T-cell (primary cell): ENCODE data around the gene TTLL11. TPM values are rescaled to one million over a fixed set of nuclear protein-coding genes. Genes with fewer than 3 reads are reported as not detected.

Experiments used
- ATAC-seq, 4 experiments: fragments of 200-7000 bp in 3 of 4; fragments of 150-1000 bp in 1 of 4; cut with Tn5 transposase; replicated peaks in 1 of 4; 1 replicate in 3 of 4; 2 replicates in 1 of 4; pipeline ENCODE4 v1.10.0; 2021; ENCODE audit warnings: moderate library complexity in 3 of 4, mild to moderate bottlenecking in 2 of 4, moderate number of reproducible peaks in 1 of 4
- CTCF ChIA-PET, 2 donors: fragments of 300-600 bp; sonication (Branson Sonifier 250); formaldehyde crosslinking; loops; one replicate each; lab custom pipeline; 2022; ENCODE audit warnings: antibody characterized with exemption in 2 of 2; lab: Charles Lee
- POLR2A ChIA-PET, 2 donors: fragments of 300-600 bp; sonication (Branson Sonifier 250); formaldehyde crosslinking; loops; one replicate each; lab custom pipeline; 2022; ENCODE audit warnings: antibody characterized with exemption in 2 of 2; lab: Charles Lee
- DNase-seq, 35 experiments: peaks; one replicate each; pipeline versions ENCODE4 v3.0.0 to v3.0.0-alpha.2; 2013 to 2023
- H3K27ac ChIP-seq: one replicate; pipeline ENCODE4 v1.5.1; 2013; ENCODE audit warnings: low read length
- H3K27me3 ChIP-seq, 2 experiments: replicated peaks in 1 of 2; 1 replicate in 1 of 2; 2 replicates in 1 of 2; pipeline versions ENCODE4 v1.6.1 to v1.7.0; 2013; ENCODE audit warnings: low read length in 1 of 2, mixed read lengths in 1 of 2; ENCODE audit not compliant: control insufficient read depth in 2 of 2, insufficient read depth in 2 of 2; ENCODE audit errors: extremely low read depth in 1 of 2
- H3K36me3 ChIP-seq, 2 donors: 1 replicate in 1 of 2; 2 replicates in 1 of 2; pipeline versions ENCODE4 v1.6.1 to v1.7.0; 2013; ENCODE audit warnings: low read length in 1 of 2; ENCODE audit not compliant: control insufficient read depth in 2 of 2, insufficient read depth in 1 of 2; ENCODE audit errors: extremely low read depth in 1 of 2
- H3K4me1 ChIP-seq, 2 experiments: 1 replicate in 1 of 2; 2 replicates in 1 of 2; pipeline versions ENCODE4 v1.6.1 to v1.7.0; 2013; ENCODE audit warnings: low read length in 2 of 2, mixed read lengths in 1 of 2; ENCODE audit not compliant: insufficient read depth in 2 of 2, control insufficient read depth in 1 of 2; ENCODE audit errors: extremely low read depth in 1 of 2
- H3K4me3 ChIP-seq, 2 donors: 1 replicate in 1 of 2; 2 replicates in 1 of 2; pipeline versions ENCODE4 v1.5.1 to v1.7.0; 2013; ENCODE audit warnings: mild to moderate bottlenecking in 2 of 2, low read length in 1 of 2, moderate library complexity in 1 of 2; ENCODE audit not compliant: control insufficient read depth in 1 of 2; ENCODE audit errors: extremely low read depth in 1 of 2
- H3K9me3 ChIP-seq: 2 replicates; pipeline ENCODE4 v1.7.0; 2013
- H3K27ac Mint-ChIP-seq, 2 donors: one replicate each; pipeline ENCODE4 v1.8.0; 2020 to 2021; ENCODE audit warnings: mild to moderate bottlenecking in 2 of 2, mixed read lengths in 2 of 2
- H3K27me3 Mint-ChIP-seq, 2 donors: one replicate each; pipeline ENCODE4 v1.8.0; 2021 to 2022; ENCODE audit warnings: mixed read lengths in 2 of 2
- H3K36me3 Mint-ChIP-seq: one replicate; pipeline ENCODE4 v1.8.0; 2021; ENCODE audit warnings: mixed read lengths
- H3K4me1 Mint-ChIP-seq, 3 donors: one replicate each; pipeline ENCODE4 v1.8.0; 2020 to 2022; ENCODE audit warnings: mixed read lengths in 3 of 3, mild to moderate bottlenecking in 1 of 3
- H3K4me3 Mint-ChIP-seq, 3 donors: one replicate each; pipeline ENCODE4 v1.8.0; 2020 to 2022; ENCODE audit warnings: mild to moderate bottlenecking in 3 of 3, mixed read lengths in 3 of 3, moderate library complexity in 3 of 3
- H3K9me3 Mint-ChIP-seq, 3 donors: one replicate each; pipeline ENCODE4 v1.8.0; 2020 to 2022; ENCODE audit warnings: mixed read lengths in 3 of 3
- WGBS: methylation state at CpG from one replicate; pipeline ENCODE4 v1.1.5; 2013; ENCODE audit warnings: missing lambda C conversion rate; ENCODE audit not compliant: insufficient coverage; 5-methylcytosine and 5-hydroxymethylcytosine counted together
- total RNA-seq, 35 experiments: library from RNA in 6 of 35; stranded (reverse) in 6 of 35; fragments of 120-200 nt in 1 of 35; gene quantifications; one replicate each; pipeline versions ENCODE4 v1.2.1 to v1.2.4 and lab custom pipeline; 2013 to 2026

TTLL11 gene
- total RNA-seq, 5 donors from 2014 or later (not counting 1 experiment from before 2014, with no cell fraction given): 3.4 to 4.8 (median 4.6) TPM

DNA sequence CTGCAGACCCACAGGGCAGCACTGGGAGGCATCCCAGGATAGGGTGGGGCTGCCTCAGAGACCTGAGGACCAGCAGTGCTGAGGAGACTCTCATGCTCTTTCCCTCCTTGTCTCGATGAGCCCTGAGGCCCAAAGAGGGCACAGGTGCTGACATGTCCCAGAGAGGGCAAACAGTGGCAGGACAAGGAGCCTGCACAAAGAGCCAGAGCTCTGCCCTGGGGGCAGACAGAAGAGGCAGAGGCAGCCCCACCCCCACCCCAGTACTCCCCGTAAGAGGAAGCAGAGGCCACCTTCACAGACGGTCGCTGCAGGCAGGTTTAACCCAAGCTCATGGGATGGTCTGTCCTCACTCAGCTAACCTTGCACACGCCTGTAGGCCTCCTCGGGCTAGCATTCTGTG lies 29.4 kb upstream of the TTLL11 start:
- Mint-ChIP-seq H3K36me3 (no peaks in the 10 kb centered on the region), H3K4me1 (peaks cover 15 to 29% (median 19%) of the 10 kb centered on the region in 3 donors), H3K27me3 (peaks cover 22 to 27% of the 10 kb centered on the region in 2 donors), H3K9me3 (no peaks in the 10 kb centered on the region), H3K4me3 (no peak overlapping the region), H3K27ac (no peak overlapping the region)
- CTCF ChIA-PET: interaction anchor here (0.6 to 2.8 kb wide), 4 partner anchors 11 to 897 kb away, joined by 4 to 11 read pairs (median 8); no protein-coding TSS in a partner anchor
- Histone ChIP-seq H3K36me3 (no peaks in the 10 kb centered on the region), H3K27ac (no peak overlapping the region), H3K27me3 (peaks cover 0 to 54% of the 10 kb centered on the region in 2 experiments), H3K4me1 (peaks cover 0 to 32% of the 10 kb centered on the region in 2 experiments), H3K9me3 (no peaks in the 10 kb centered on the region), H3K4me3 (no peak overlapping the region)
- POLR2A ChIA-PET: no interaction called here
- DNase-seq (no peak), ATAC-seq (peak in 1 of 4 experiments; percentile 7)
- WGBS: 50% methylated on average over 4 of the region's 6 CpGs

DNA sequence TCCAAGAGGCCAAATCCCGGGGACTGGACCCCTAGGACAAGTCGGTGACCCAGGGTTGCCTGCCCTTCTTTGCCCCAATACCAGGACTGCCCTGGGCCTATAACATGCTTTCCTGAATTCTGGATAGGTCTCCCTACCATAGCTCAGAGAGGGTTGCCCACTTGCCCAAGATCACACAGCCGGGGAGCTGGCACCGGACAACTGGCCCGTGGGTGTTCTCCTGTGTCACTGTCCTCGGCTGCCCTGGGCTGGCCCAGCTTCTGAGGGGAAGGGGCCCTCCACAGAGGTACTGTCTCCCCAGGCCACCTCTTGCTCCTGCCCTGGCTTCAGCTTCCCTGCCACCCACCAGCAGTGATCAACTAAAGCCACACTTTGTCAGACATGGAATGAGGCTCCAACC lies 28.8 kb upstream of the TTLL11 start:
- Mint-ChIP-seq H3K36me3 (no peaks in the 10 kb centered on the region), H3K4me3 (no peak overlapping the region), H3K4me1 (peaks cover 15 to 24% (median 19%) of the 10 kb centered on the region in 3 donors), H3K27me3 (peaks cover 22 to 27% of the 10 kb centered on the region in 2 donors), H3K27ac (no peak overlapping the region), H3K9me3 (no peaks in the 10 kb centered on the region)
- Histone ChIP-seq H3K4me3 (no peak overlapping the region), H3K27me3 (peaks cover 0 to 49% of the 10 kb centered on the region in 2 experiments), H3K27ac (no peak overlapping the region), H3K4me1 (peaks cover 0 to 27% of the 10 kb centered on the region in 2 experiments), H3K9me3 (no peaks in the 10 kb centered on the region), H3K36me3 (no peaks in the 10 kb centered on the region)
- ChIA-PET CTCF (interaction anchor here (0.9 to 2.8 kb wide), 5 partner anchors 11 to 230 kb away, joined by 3 to 11 read pairs (median 5); no protein-coding TSS in a partner anchor), POLR2A (no interaction called here)
- 79% methylated on average over 6 of the region's 6 CpGs for WGBS
- DNase-seq: no peak
- no peak for ATAC-seq

DNA sequence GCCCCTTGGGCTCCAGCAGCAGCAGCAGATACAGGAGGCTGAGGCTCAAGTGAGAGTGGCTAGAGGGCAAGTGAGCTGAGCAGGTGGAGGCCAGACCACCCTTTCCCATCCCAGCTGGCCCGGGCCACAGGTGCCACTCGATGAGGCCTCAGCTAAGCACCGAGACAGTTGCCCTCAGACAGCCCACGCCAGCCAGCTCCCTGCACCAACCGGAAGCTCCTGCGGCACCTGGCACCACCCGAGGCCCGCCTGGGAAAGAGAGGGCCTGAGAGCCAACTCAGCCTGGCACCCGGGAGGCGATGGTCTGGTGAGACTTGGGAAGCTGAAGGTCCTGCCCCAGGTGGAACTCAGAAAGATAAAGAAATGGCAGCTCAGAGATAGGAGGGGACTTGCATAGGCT lies 28.3 kb upstream of the TTLL11 start:
- no peak for ATAC-seq
- no peak overlapping the region for H3K27ac ChIP-seq
- H3K27me3 ChIP-seq: peaks cover 0 to 43% of the 10 kb centered on the region in 2 experiments
- H3K4me1 ChIP-seq: peaks cover 0 to 23% of the 10 kb centered on the region in 2 experiments
- no peaks in the 10 kb centered on the region for H3K36me3 Mint-ChIP-seq
- peaks cover 19 to 24% of the 10 kb centered on the region in 2 donors for H3K27me3 Mint-ChIP-seq
- H3K27ac Mint-ChIP-seq: no peak overlapping the region
- H3K4me3 Mint-ChIP-seq: no peak overlapping the region
- no peaks in the 10 kb centered on the region for H3K9me3 Mint-ChIP-seq
- no peaks in the 10 kb centered on the region for H3K9me3 ChIP-seq
- H3K36me3 ChIP-seq: no peaks in the 10 kb centered on the region
- no peak overlapping the region for H3K4me3 ChIP-seq
- POLR2A ChIA-PET: no interaction called here
- no peak for DNase-seq
- H3K4me1 Mint-ChIP-seq: peaks cover 12 to 21% (median 15%) of the 10 kb centered on the region in 3 donors
- CTCF ChIA-PET: interaction anchor here (0.9 to 2.8 kb wide), 4 partner anchors 22 to 230 kb away, joined by 3 to 11 read pairs (median 8); no protein-coding TSS in a partner anchor
- 87% methylated on average over 10 of the region's 10 CpGs for WGBS

DNA sequence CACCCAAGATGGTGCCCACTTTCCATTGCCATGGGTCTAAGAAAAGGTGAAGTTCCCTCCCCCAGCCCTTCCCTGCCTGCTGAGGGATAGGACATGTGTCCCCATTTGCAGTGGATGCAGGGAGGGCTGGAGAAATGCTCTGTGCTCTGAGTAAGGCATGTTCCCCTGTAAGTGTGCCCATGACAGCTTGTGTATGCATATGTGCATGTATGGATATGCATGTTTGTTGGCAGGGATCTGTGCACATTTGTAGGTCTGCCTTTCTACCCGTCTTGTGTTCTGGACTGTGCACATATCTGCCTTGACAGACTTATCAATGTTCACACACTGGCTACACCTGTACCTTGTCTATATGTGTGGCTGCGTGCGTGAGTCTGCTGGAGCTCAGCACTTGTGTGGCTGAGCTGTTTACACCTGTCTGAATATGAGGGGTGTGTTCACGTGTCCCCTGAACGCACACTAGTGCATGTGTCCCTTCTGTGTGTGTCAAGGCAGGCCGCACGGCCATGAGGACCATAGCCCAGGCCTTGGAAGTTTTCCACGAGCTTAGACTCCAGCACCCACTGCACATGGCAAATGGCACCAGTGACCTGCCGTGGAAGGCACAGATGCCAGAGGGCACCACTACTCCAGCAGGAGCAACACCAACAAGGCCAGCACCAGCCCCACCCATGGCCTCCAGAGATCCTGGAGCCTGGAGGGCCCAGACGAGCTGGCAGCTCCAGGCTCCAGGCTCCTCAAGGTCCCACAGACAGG lies 27.4 kb upstream of the TTLL11 start:
- Mint-ChIP-seq H3K4me3 (no peak overlapping the region), H3K27ac (no peak overlapping the region), H3K4me1 (peaks cover 6 to 12% (median 9%) of the 10 kb centered on the region in 3 donors), H3K27me3 (peaks cover 11 to 17% of the 10 kb centered on the region in 2 donors), H3K36me3 (no peaks in the 10 kb centered on the region), H3K9me3 (no peaks in the 10 kb centered on the region)
- DNase-seq: no peak
- Histone ChIP-seq H3K4me1 (peaks cover 0 to 14% of the 10 kb centered on the region in 2 experiments), H3K36me3 (no peaks in the 10 kb centered on the region), H3K4me3 (no peak overlapping the region), H3K27ac (no peak overlapping the region), H3K9me3 (no peaks in the 10 kb centered on the region), H3K27me3 (peaks cover 0 to 38% of the 10 kb centered on the region in 2 experiments)
- WGBS: 87% methylated on average over 7 of the region's 10 CpGs
- CTCF ChIA-PET: interaction anchor here in 1 of 2 donors (1.9 kb wide), 1 partner anchor 22 kb away, joined by 8 read pairs; no protein-coding TSS in a partner anchor
- no peak for ATAC-seq
- POLR2A ChIA-PET: no interaction called here

DNA sequence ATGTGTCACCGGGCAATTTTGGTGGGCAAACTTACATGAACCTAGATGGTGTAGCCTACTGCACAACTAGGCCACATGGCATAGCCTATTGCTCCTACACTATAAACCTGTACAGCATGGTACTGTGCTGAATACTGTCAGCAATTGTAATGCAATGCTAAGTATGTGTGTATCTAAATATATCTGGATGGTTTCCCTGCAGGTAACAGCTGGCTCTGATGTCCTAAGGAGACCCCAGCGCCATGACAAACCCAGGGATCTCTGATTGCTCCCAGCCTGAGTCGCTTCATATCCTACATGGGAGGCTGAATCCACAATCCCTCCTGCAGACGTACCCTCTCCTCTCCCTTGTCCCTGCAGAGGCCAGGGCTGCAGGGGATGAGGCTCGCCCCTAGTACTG lies 26.6 kb upstream of the TTLL11 start:
- peaks cover 3 to 10% of the 10 kb centered on the region in 2 donors for H3K27me3 Mint-ChIP-seq
- ATAC-seq: no peak

DNA sequence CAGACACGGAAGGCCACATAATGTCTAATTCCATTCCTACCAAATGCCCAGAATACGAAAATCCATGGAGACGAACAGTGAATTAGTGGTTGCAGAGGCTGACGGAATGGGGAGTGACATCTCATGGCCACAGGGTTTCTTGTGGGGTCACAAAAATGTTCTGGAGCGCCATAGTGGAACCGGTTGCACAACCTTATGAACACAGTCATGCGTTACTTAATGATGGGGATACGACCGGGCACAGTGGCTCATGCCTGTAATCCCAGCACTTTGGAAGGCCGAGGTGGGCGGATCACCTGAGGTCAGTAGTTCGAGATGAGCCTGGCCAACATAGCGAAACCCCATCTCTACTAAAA lies 26.0 kb upstream of the TTLL11 start:
- Histone ChIP-seq H3K36me3 (no peaks in the 10 kb centered on the region), H3K27ac (no peak overlapping the region), H3K27me3 (peaks cover 0 to 27% of the 10 kb centered on the region in 2 experiments), H3K4me3 (no peak overlapping the region), H3K9me3 (no peaks in the 10 kb centered on the region), H3K4me1 (peaks cover 0 to 6% of the 10 kb centered on the region in 2 experiments)
- ChIA-PET POLR2A (no interaction called here), CTCF (interaction anchor here in 1 of 2 donors (1.9 kb wide), 1 partner anchor 21 kb away, joined by 8 read pairs; no protein-coding TSS in a partner anchor)
- Mint-ChIP-seq H3K9me3 (no peaks in the 10 kb centered on the region), H3K27ac (no peak overlapping the region), H3K36me3 (no peaks in the 10 kb centered on the region), H3K27me3 (peaks cover 0 to 4% of the 10 kb centered on the region in 2 donors), H3K4me1 (peaks cover 0 to 6% (median 3%) of the 10 kb centered on the region in 3 donors), H3K4me3 (no peak overlapping the region)
- WGBS: 85% methylated on average over 6 of the region's 13 CpGs
- no peak for DNase-seq
- ATAC-seq: no peak

More for the DNA sequence above, 26.6 kb upstream of the TTLL11 start:
- POLR2A ChIA-PET: no interaction called here
- no peak overlapping the region for H3K27ac Mint-ChIP-seq
- no peaks in the 10 kb centered on the region for H3K9me3 Mint-ChIP-seq
- peaks cover 0 to 6% (median 3%) of the 10 kb centered on the region in 3 donors for H3K4me1 Mint-ChIP-seq
- H3K4me3 Mint-ChIP-seq: no peak overlapping the region
- Histone ChIP-seq H3K9me3 (no peaks in the 10 kb centered on the region), H3K4me3 (no peak overlapping the region), H3K4me1 (peaks cover 0 to 6% of the 10 kb centered on the region in 2 experiments), H3K27ac (no peak overlapping the region), H3K27me3 (peaks cover 0 to 33% of the 10 kb centered on the region in 2 experiments), H3K36me3 (no peaks in the 10 kb centered on the region)
- H3K36me3 Mint-ChIP-seq: no peaks in the 10 kb centered on the region
- CTCF ChIA-PET: interaction anchor here in 1 of 2 donors (1.9 kb wide), 1 partner anchor 21 kb away, joined by 8 read pairs; no protein-coding TSS in a partner anchor
- 84% methylated on average over 4 of the region's 5 CpGs for WGBS
- no peak for DNase-seq
